Panc1 (cell line): Measurements from ENCODE around the gene PROCR. TPM values are rescaled to one million over a fixed set of nuclear protein-coding genes. Genes with fewer than 3 reads are reported as not detected.

Experiments used
- ATAC-seq: fragments of 200-7000 bp; cut with Tn5 transposase; 2 replicates; pipeline ENCODE4 v1.9.1; 2020; ENCODE audit warnings: mild to moderate bottlenecking, moderate library complexity
- BruUV-seq: library from RNA; stranded (reverse); fragments of 400-500 nt; replicated peaks from 2 replicates; lab custom pipeline; 2021; lab: Mats Ljungman, UMichigan
- CTCF ChIA-PET: fragments of 300-600 bp; sonication (Branson Sonifier 250); formaldehyde crosslinking; loops from one replicate; lab custom pipeline; 2022; ENCODE audit warnings: antibody characterized with exemption; lab: Charles Lee
- POLR2A ChIA-PET: fragments of 300-600 bp; sonication (Branson Sonifier 250); formaldehyde crosslinking; loops from one replicate; lab custom pipeline; 2022; ENCODE audit warnings: antibody characterized with exemption; lab: Charles Lee
- DNase-seq: peaks from one replicate; pipeline ENCODE4 v3.0.0-alpha.2; 2010; ENCODE audit warnings: low read depth, low spot score
- H3K27ac ChIP-seq: 2 replicates; pipeline ENCODE4 v1.5.1; 2011; ENCODE audit warnings: mild to moderate bottlenecking, low read length, inconsistent platforms
- H3K27me3 ChIP-seq: fragments of 200-500 bp; sonication (Bioruptor generic); 2 replicates; pipeline ENCODE4 v1.6.0; 2014; ENCODE audit warnings: low read length, inconsistent platforms; ENCODE audit not compliant: control insufficient read depth, insufficient read depth
- H3K36me3 ChIP-seq: fragments of 200-500 bp; sonication (Bioruptor generic); 2 replicates; pipeline ENCODE4 v1.5.1; 2014; ENCODE audit warnings: inconsistent platforms, mild to moderate bottlenecking, low read length, moderate library complexity; ENCODE audit not compliant: control insufficient read depth, insufficient read depth
- H3K4me1 ChIP-seq: 2 replicates; pipeline ENCODE4 v1.5.1; 2011; ENCODE audit warnings: inconsistent platforms, mild to moderate bottlenecking, low read length, moderate library complexity; ENCODE audit not compliant: control insufficient read depth, insufficient read depth
- H3K4me3 ChIP-seq, 2 experiments: 2 replicates each; pipeline ENCODE4 v1.5.1; 2011 to 2012; ENCODE audit warnings: low read depth in 2 of 2, low read length in 2 of 2, mild to moderate bottlenecking in 2 of 2, inconsistent platforms in 1 of 2, moderate library complexity in 1 of 2
- H3K9me3 ChIP-seq: fragments of 200-500 bp; sonication (Bioruptor generic); 2 replicates; pipeline ENCODE4 v1.5.1; 2014; ENCODE audit warnings: low read depth, mild to moderate bottlenecking, inconsistent platforms, low read length, moderate library complexity; ENCODE audit not compliant: control insufficient read depth, insufficient read depth
- CTCF ChIP-seq: fragments of 450-650 bp; IDR thresholded peaks from 2 replicates; pipeline ENCODE4 v1.5.1; 2017; ENCODE audit warnings: mild to moderate bottlenecking
- POLR2AphosphoS5 ChIP-seq: IDR thresholded peaks from 2 replicates; pipeline ENCODE4 v1.6.1; 2012; ENCODE audit warnings: mild to moderate bottlenecking, low read depth, low read length, moderate library complexity
- REST ChIP-seq, 2 experiments: IDR thresholded peaks; 2 replicates each; pipeline ENCODE4 v1.6.1; 2011 to 2012; ENCODE audit warnings: low read depth in 2 of 2, control low read depth in 1 of 2, low read length in 1 of 2, mild to moderate bottlenecking in 1 of 2, moderate library complexity in 1 of 2; ENCODE audit not compliant: insufficient read depth in 1 of 2
- SIN3A ChIP-seq: IDR thresholded peaks from 2 replicates; pipeline ENCODE4 v1.6.1; 2012; ENCODE audit warnings: low read depth, mild to moderate bottlenecking, low read length, moderate library complexity, borderline replicate concordance; ENCODE audit not compliant: insufficient read depth
- TCF7L2 ChIP-seq: IDR thresholded peaks from 2 replicates; pipeline ENCODE4 v1.6.1; 2011; ENCODE audit warnings: mild to moderate bottlenecking, low read depth, low read length, inconsistent platforms
- in situ Hi-C: cut with HindIII; loops from 2 replicates; pipeline ENCODE4 v1.10.0; 2016; ENCODE audit warnings: low sequenced_read_pairs, low pct_unique_long_range_greater_than_20kb
- intact Hi-C: fragments of 100-400 bp; cut with micrococcal nuclease; formaldehyde crosslinking; loops from one replicate; pipeline ENCODE4 v1.10.0; 2022; ENCODE audit not compliant: unreplicated experiment
- total RNA-seq: library from RNA; stranded (reverse); gene quantifications from one replicate; pipeline ENCODE4 v1.2.1, GENCODE V29; 2021; ENCODE audit not compliant: unreplicated experiment

The PROCR gene
- total RNA-seq, 1 experiment from 2014 or later = 38.0 TPM

- in situ Hi-C loops (no loop called here), intact Hi-C loops (no loop called here)
- CTCF ChIA-PET = no interaction called here
- H3K4me1 ChIP-seq = peaks cover 16% of the 10 kb centered on the region
- no peaks in the 10 kb centered on the region for H3K27me3 ChIP-seq
- POLR2A ChIA-PET = no interaction called here
- TF ChIP-seq TCF7L2 = no peak
- no peak for TF ChIP-seq REST (IDR thresholded peaks at IDR 0.05; ENCODE audit: insufficient read depth in 1 of 2, low read depth in 2 of 2, low read length in 1 of 2)
- TF ChIP-seq SIN3A = 0 out of 2 replicates have a peak, but pooled peaks have one; percentile 54
- TF ChIP-seq POLR2AphosphoS5 = no peak
- no peak for DNase-seq
- ATAC-seq = peak; percentile 55
- no peaks in the 10 kb centered on the region for H3K9me3 ChIP-seq
- no peaks in the 10 kb centered on the region for H3K36me3 ChIP-seq
- H3K4me3 ChIP-seq = peak overlapping the region; percentile 17 to 45
- no TSS peak for BruUV-seq
- peak overlapping the region; percentile 52 for H3K27ac ChIP-seq
These were observed 2.8 kb downstream of the PROCR start for GRCh38 chr20:35174458-35175216.

- in situ Hi-C loops (no loop called here), intact Hi-C loops (no loop called here)
- Histone ChIP-seq H3K36me3 (no peaks in the 10 kb centered on the region), H3K4me1 (peaks cover 14% of the 10 kb centered on the region), H3K27me3 (no peaks in the 10 kb centered on the region), H3K4me3 (no peak overlapping the region), H3K27ac (no peak overlapping the region), H3K9me3 (no peaks in the 10 kb centered on the region)
- no TSS peak for BruUV-seq
- TF ChIP-seq POLR2AphosphoS5 (no peak), REST (IDR thresholded peaks at IDR 0.05; ENCODE audit: insufficient read depth in 1 of 2, low read depth in 2 of 2, low read length in 1 of 2) (no peak), TCF7L2 (no peak), CTCF (no peak), SIN3A (no peak)
- ChIA-PET POLR2A (no interaction called here), CTCF (no interaction called here)
- no peak for ATAC-seq
- no peak for DNase-seq
These were observed 4.3 kb downstream of the PROCR start for GRCh38 chr20:35176132-35176531.
